Heart left ventricle (tissue), 16 donors: ENCODE data around the gene GPBP1L1. TPM values are rescaled to one million over a fixed set of nuclear protein-coding genes. Genes with fewer than 3 reads are reported as not detected.
A peak's percentile ranks its signal among the peaks of the same experiment; 100 is the strongest.

Experiments
- ATAC-seq, 4 donors: fragments of 200-7000 bp; cut with Tn5 transposase; one replicate each; pipeline ENCODE4 v1.9.1; 2020 to 2022; ENCODE audit warnings: moderate library complexity in 4 of 4, mild to moderate bottlenecking in 3 of 4, moderate number of reproducible peaks in 1 of 4
- DNase-seq, 5 donors: peaks; one replicate each; pipeline ENCODE4 v3.0.0-alpha.2; 2020
- H3K27ac ChIP-seq, 12 donors: fragments of 200-600 bp; sonication (generic) in 4 of 12; one replicate each; pipeline versions ENCODE4 v1.5.0 to v1.8.0; 2016 to 2022; ENCODE audit warnings: mild to moderate bottlenecking in 2 of 12
- H3K27me3 ChIP-seq, 9 donors: fragments of 200-600 bp; sonication (generic) in 2 of 9; one replicate each; pipeline versions ENCODE4 v1.5.1 to v1.8.0; 2016 to 2022; ENCODE audit warnings: mild to moderate bottlenecking in 3 of 9
- H3K36me3 ChIP-seq, 9 donors: fragments of 200-600 bp; sonication (generic) in 2 of 9; one replicate each; pipeline versions ENCODE4 v1.5.0 to v1.8.0; 2018 to 2022; ENCODE audit warnings: mild to moderate bottlenecking in 2 of 9
- H3K4me1 ChIP-seq, 12 donors: fragments of 200-600 bp; sonication (generic) in 4 of 12; one replicate each; pipeline versions ENCODE4 v1.5.0 to v1.8.0; 2016 to 2022; ENCODE audit warnings: mild to moderate bottlenecking in 3 of 12
- H3K4me3 ChIP-seq, 12 donors: fragments of 200-600 bp; sonication (generic) in 4 of 12; one replicate each; pipeline versions ENCODE4 v1.5.0 to v1.8.0; 2017 to 2022; ENCODE audit warnings: mild to moderate bottlenecking in 9 of 12, moderate library complexity in 4 of 12
- H3K9me3 ChIP-seq, 12 donors: fragments of 200-600 bp; sonication (generic) in 4 of 12; one replicate each; pipeline versions ENCODE4 v1.5.0 to v1.8.0; 2016 to 2022; ENCODE audit warnings: mild to moderate bottlenecking in 1 of 12
- POLR2A ChIP-seq, 2 donors: fragments of 450-650 bp; IDR thresholded peaks; one replicate each; pipeline ENCODE4 v1.6.1; 2017; ENCODE audit warnings: antibody characterized with exemption in 2 of 2, mild to moderate bottlenecking in 2 of 2, moderate library complexity in 2 of 2
- WGBS, 4 donors: extraction: QIAGEN DNeasy Blood & Tissue Kit in 2 of 4; methylation state at CpG; one replicate each; pipeline versions ENCODE4 v1.1.5 to v1.1.7; 2013 to 2018; 5-methylcytosine and 5-hydroxymethylcytosine counted together
- intact Hi-C, 10 donors: fragments of 100-400 bp; cut with DNase I; formaldehyde crosslinking; loops; one replicate each; pipeline versions ENCODE4 v1.11.1 to v1.14.2; 2022
- polyA plus RNA-seq, 2 donors: library from polyadenylated mRNA; stranded (reverse); fragments of 200-250 nt; gene quantifications; one replicate each; pipeline ENCODE4 v1.2.3, GENCODE V29; 2013
- total RNA-seq, 9 donors: library from RNA; depleted of rRNA in 2 of 9; stranded (reverse); fragments of >200 nt in 2 of 9; fragmentation: NEBNext Ultra II Directional in 3 of 9; extraction: Animal tissue kit (Norgen Biotek cat#: 25700) in 3 of 9; gene quantifications; one replicate each; pipeline versions ENCODE4 v1.1.0 to v1.2.4, GENCODE V29; 2016 to 2023
- TF ChIP-seq, protein P1 (sequence below), 12 donors: fragments of 200-600 bp; sonication (generic) in 4 of 12; IDR thresholded peaks; one replicate each; pipeline versions ENCODE4 v1.5.0 to v1.8.0; 2018 to 2022; ENCODE audit warnings: antibody characterized with exemption in 12 of 12, mild to moderate bottlenecking in 5 of 12
- donor health status: ischemic (EF 13 %, LVEDD 7.1; RV severe dilation, severe dysfunction).
- donor health status: healthy with polysubstance abuse.
- donor health status: DM: no; HTN: yes; CAD: no.
- donor health status: DM: no; HTN: no; CAD: no.
- donor health status: ischemic (EF 25% LVEDD 6.9; RV normal size, moderate dysfunction).
- donor health status: ischemic (EF 25% LVEDD 5.7; RV mildly dilated, moderate dysfunction).
- donor health status: healthy.
- donor health status: DM: yes; HTN: yes; CAD: no.
- donor health status: ischemic (EF 35%, LVEDD 5.7; RV mildly dilated, moderate dysfunction).
- donor health status: nonischemic (EF 11% LVEDD 7.7; RV severe dilation, severe dysfunction).
- donor health status: DM: yes; HTN: yes; CAD: no.
- donor health status: PGD.
- donor health status: ischemic (EF 29% LVEDD 5.4; RV normal size, mild dysfunction).
- donor health status: nonischemic (EF 23%, LVEDD 6.1; RV moderate dilation, normal function).

GPBP1L1 gene
- total and polyA plus RNA-seq, 11 donors = 26.6 to 94.2 (median 76.0) TPM

DNA sequence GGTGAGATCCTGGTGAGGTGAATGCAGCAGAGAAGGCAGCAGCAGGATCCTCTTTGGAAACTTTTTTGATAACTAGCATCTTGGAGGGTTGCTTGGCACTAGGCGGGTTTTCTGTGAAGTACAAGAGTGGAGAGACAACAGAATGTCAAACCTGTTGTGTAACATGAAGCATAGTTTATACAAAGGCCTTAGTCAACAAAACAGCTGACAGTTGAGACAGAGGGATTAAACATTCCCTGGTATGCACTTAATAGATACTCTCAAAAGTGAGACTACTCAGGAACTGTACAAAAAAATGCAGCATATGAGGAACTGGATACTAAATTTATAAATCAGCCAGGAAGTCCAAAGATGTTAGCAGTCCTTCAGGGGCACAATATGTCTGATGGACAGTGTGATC, 46.0 kb downstream of the GPBP1L1 start:
- DNase-seq (no peak), ATAC-seq (no peak)
- Histone ChIP-seq H3K4me1 (peaks cover 0 to 11% (median 2%) of the 10 kb centered on the region in 12 donors), H3K27me3 (no peaks in the 10 kb centered on the region), H3K4me3 (no peak overlapping the region), H3K36me3 (peaks cover 0 to 96% (median 85%) of the 10 kb centered on the region in 9 donors), H3K9me3 (no peaks in the 10 kb centered on the region), H3K27ac (no peak overlapping the region)
- no peak for TF ChIP-seq POLR2A (IDR thresholded peaks at IDR 0.05)
- TF ChIP-seq, protein P1, sequence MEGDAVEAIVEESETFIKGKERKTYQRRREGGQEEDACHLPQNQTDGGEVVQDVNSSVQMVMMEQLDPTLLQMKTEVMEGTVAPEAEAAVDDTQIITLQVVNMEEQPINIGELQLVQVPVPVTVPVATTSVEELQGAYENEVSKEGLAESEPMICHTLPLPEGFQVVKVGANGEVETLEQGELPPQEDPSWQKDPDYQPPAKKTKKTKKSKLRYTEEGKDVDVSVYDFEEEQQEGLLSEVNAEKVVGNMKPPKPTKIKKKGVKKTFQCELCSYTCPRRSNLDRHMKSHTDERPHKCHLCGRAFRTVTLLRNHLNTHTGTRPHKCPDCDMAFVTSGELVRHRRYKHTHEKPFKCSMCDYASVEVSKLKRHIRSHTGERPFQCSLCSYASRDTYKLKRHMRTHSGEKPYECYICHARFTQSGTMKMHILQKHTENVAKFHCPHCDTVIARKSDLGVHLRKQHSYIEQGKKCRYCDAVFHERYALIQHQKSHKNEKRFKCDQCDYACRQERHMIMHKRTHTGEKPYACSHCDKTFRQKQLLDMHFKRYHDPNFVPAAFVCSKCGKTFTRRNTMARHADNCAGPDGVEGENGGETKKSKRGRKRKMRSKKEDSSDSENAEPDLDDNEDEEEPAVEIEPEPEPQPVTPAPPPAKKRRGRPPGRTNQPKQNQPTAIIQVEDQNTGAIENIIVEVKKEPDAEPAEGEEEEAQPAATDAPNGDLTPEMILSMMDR (IDR thresholded peaks at IDR 0.05) = no peak
- intact Hi-C loops = no loop called here
- WGBS, 4 donors = 95 to 100% (median 96%) methylated on average over 1 of the region's 1 CpG

GRCh38 chr1:45635211-45635610, 51.1 kb downstream of the GPBP1L1 start:
- WGBS, 4 donors = 20 to 30% (median 26%) methylated on average over 1 of the region's 1 CpG
- Histone ChIP-seq H3K36me3 (peaks cover 0 to 100% (median 98%) of the 10 kb centered on the region in 9 donors), H3K27me3 (no peaks in the 10 kb centered on the region), H3K4me3 (no peak overlapping the region), H3K9me3 (no peaks in the 10 kb centered on the region), H3K4me1 (peaks cover 0 to 14% (median 0%) of the 10 kb centered on the region in 12 donors), H3K27ac (peak overlapping the region in 2 of 12 donors; percentile 12 to 22)
- TF ChIP-seq POLR2A (IDR thresholded peaks at IDR 0.05) = no peak
- TF ChIP-seq, protein P1 (IDR thresholded peaks at IDR 0.05) = no peak
- intact Hi-C loops = no loop called here
- ATAC-seq (no peak), DNase-seq (no peak)

DNA sequence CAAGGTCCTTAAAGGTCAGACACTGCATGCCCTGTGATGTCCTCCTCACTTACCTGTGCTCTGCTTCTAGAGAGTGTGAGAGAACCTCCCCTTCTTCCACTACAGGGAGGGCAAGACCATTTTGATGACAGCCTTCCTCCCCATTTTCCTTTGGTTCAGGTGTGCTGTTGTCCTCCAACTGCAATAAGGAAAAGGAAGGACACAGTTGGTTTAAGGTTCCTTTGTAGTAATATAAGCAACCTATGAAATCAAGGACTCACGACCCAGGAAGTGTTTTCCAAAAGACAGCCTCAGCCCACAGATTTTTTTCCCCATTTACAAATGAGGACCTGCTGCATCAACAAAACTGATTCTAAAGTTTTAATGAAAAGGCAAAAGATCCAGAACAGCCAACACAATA, 55.9 kb downstream of the GPBP1L1 start:
- DNase-seq (no peak), ATAC-seq (no peak)
- peaks cover 0 to 100% (median 97%) of the 10 kb centered on the region in 9 donors for H3K36me3 ChIP-seq
- H3K27me3 ChIP-seq = no peaks in the 10 kb centered on the region
- no peaks in the 10 kb centered on the region for H3K9me3 ChIP-seq
- H3K4me1 ChIP-seq = peaks cover 0 to 10% (median 0%) of the 10 kb centered on the region in 12 donors
- 81 to 100% (median 88%) methylated on average over 1 of the region's 1 CpG for WGBS, 4 donors
- intact Hi-C loops = no loop called here
- no peak overlapping the region for H3K4me3 ChIP-seq
- TF ChIP-seq POLR2A (IDR thresholded peaks at IDR 0.05) = no peak
- no peak overlapping the region for H3K27ac ChIP-seq

- intact Hi-C loops = no loop called here
- DNase-seq = no peak
- Histone ChIP-seq H3K36me3 (peaks cover 0 to 94% (median 83%) of the 10 kb centered on the region in 9 donors), H3K27me3 (no peaks in the 10 kb centered on the region), H3K4me1 (peaks cover 0 to 7% (median 0%) of the 10 kb centered on the region in 12 donors), H3K27ac (no peak overlapping the region), H3K4me3 (no peak overlapping the region), H3K9me3 (no peaks in the 10 kb centered on the region)
- ATAC-seq = peak in 2 of 4 donors; percentile 50 to 56
- TF ChIP-seq, protein P1 (IDR thresholded peaks at IDR 0.05) = no peak
- TF ChIP-seq POLR2A (IDR thresholded peaks at IDR 0.05) = no peak
Observed at GRCh38 chr1:45629035-45629434, 57.3 kb downstream of the GPBP1L1 start.

- Histone ChIP-seq H3K27ac (peak within 1 kb of the TSS in 2 of 12 donors; percentile 11 to 66), H3K4me3 (peak within 1 kb of the TSS in 10 of 12 donors; percentile 11 to 50 (median 38)), H3K9me3 (no peaks in the 10 kb centered on the region), H3K4me1 (peaks cover 0 to 39% (median 16%) of the 10 kb centered on the region in 12 donors), H3K27me3 (no peaks in the 10 kb centered on the region), H3K36me3 (peaks cover 0 to 79% (median 48%) of the 10 kb centered on the region in 9 donors)
- WGBS, 4 donors = 29 to 49% (median 34%) methylated on average over 4 of the region's 4 CpGs
- TF ChIP-seq, protein P1 (IDR thresholded peaks at IDR 0.05) = no peak
- no peak for TF ChIP-seq POLR2A (IDR thresholded peaks at IDR 0.05)
- DNase-seq = no peak
- intact Hi-C loops = no loop called here
- peak in 1 of 4 donors; percentile 3 for ATAC-seq
Observed at GRCh38 chr1:45623972-45624371, 62.4 kb downstream of the GPBP1L1 start, which contains the start of gene CCDC17. TSS of gene CCDC17 (minus strand) at chr1:45624054. CDS start at chr1:45623909, 145 bp downstream.
